ENCODE measurements around the gene TBKBP1. TPM values are rescaled to one million over a fixed set of nuclear protein-coding genes. Genes with fewer than 3 reads are reported as not detected.

Gene TBKBP1
- total and polyA plus RNA-seq, 2 donors (not counting 3 experiments of a cell fraction or from before 2014, with no cell fraction given) = 7.0 to 11.7 TPM

DNA sequence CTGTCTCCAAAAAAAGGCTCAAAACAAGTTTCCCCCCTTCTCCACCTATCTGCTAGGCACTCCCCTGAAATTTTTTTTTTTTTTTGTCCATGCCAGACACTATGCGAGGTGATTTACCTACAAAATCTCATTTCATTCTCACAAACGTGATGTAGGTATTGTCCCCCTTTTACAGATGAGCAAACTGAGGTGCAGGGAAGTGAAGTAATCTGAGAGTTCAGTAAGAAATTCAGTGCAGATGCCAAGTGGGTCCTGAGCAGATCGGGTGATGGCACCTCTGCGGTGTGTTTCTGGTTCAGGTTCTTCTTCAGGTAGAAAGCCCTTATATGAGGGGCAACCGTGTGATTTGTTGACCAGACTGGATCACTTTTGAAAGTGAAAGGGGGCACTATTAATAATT is 9.7 kb downstream of the TBKBP1 start:
- DNase-seq (ENCODE audit: low read depth, low spot score) (no peak), FAIRE-seq (no peak)
- Histone ChIP-seq H3K9ac (replicated peaks; ENCODE audit: extremely low read depth, insufficient read depth, low read length) (no peak overlapping the region), H3K4me2 (ENCODE audit: insufficient read depth, low read length) (no peak overlapping the region), H3K9me3 (replicated peaks; ENCODE audit: control insufficient read depth, insufficient read depth, low read length) (no peaks in the 10 kb centered on the region), H3K4me3 (replicated peaks in 1 of 3; ENCODE audit: insufficient read depth in 1 of 3, low read depth in 1 of 3, low read length in 3 of 3) (no peak overlapping the region), H3K27me3 (ENCODE audit: control insufficient read depth in 2 of 2, insufficient read depth in 2 of 2, low read length in 2 of 2) (no peaks in the 10 kb centered on the region), H3K9me1 (replicated peaks; ENCODE audit: control insufficient read depth, extremely low read depth, insufficient read depth, low read length) (no peaks in the 10 kb centered on the region), H3K4me1 (ENCODE audit: control insufficient read depth, extremely low read depth, insufficient read depth, low read length) (no peaks in the 10 kb centered on the region), H4K20me1 (replicated peaks; ENCODE audit: control insufficient read depth, extremely low read depth, insufficient read depth, low read length) (no peaks in the 10 kb centered on the region), H3K36me3 (ENCODE audit: control insufficient read depth in 2 of 2, extremely low read depth in 1 of 2, insufficient read depth in 2 of 2, low read length in 2 of 2) (peaks cover 0 to 17% of the 10 kb centered on the region in 2 experiments), H3K27ac (ENCODE audit: insufficient read depth, low read depth, low read length) (no peak overlapping the region), H2AFZ (ENCODE audit: low read depth, low read length) (no peak overlapping the region), H3K79me2 (ENCODE audit: control insufficient read depth, insufficient read depth, low read length) (no peaks in the 10 kb centered on the region)
- CTCF ChIA-PET = interaction anchor here (1.1 kb wide), 1 partner anchor 11 kb away, joined by 3 read pairs; no protein-coding TSS in a partner anchor
- POLR2A ChIA-PET = no interaction called here
- dilution Hi-C loops (cut with MboI; ENCODE audit: extremely low pct_ligation_motif_present, low sequenced_read_pairs) (no loop called here), intact Hi-C loops (cut with micrococcal nuclease) (no loop called here)
- TF ChIP-seq EZH2 (IDR thresholded peaks at IDR 0.05; ENCODE audit: borderline replicate concordance, low read depth, low read length, severe bottlenecking) (no peak), JUN (IDR thresholded peaks at IDR 0.05; ENCODE audit: borderline replicate concordance, insufficient read depth, insufficient read length, low read depth) (no peak), MYC (IDR thresholded peaks at IDR 0.05; ENCODE audit: low read depth, low read length) (no peak), CTCF (IDR thresholded peaks at IDR 0.05; ENCODE audit: extremely low read depth in 1 of 2, insufficient read depth in 1 of 2, low read depth in 1 of 2, low read length in 2 of 2) (no peak), GATA2 (IDR thresholded peaks at IDR 0.05; ENCODE audit: insufficient read depth, insufficient read length, low read depth, low read length) (no peak)
- no TSS peak for BruUV-seq (replicated peaks)

DNA sequence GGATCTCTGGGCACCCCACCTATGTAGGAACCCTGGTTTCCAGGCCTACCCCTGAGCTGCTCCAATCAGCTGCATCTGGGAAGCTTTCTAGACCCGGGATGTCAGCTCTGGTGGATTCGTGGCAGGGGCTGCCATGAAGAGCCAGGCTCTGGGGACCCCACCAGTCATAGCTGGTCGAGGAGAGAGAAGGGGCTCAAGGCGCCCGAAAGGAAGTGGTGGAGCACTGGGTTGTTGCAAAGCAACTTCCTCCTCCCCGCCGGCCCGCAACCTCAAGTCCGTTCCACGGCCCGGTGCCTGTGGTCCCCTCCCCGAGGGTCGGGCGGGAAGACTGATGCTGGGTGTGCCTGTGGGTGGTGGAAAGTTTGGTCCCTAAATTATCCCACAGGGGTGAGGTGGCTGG is 10.2 kb downstream of the TBKBP1 start:
- no TSS peak for BruUV-seq (replicated peaks)
- H2AFZ ChIP-seq (ENCODE audit: low read depth, low read length) = no peak overlapping the region
- H3K4me1 ChIP-seq (ENCODE audit: control insufficient read depth, extremely low read depth, insufficient read depth, low read length) = no peaks in the 10 kb centered on the region
- TF ChIP-seq POLR2AphosphoS5 (IDR thresholded peaks at IDR 0.05; ENCODE audit: insufficient read depth, low read depth, low read length) (no peak), EZH2 (IDR thresholded peaks at IDR 0.05; ENCODE audit: borderline replicate concordance, low read depth, low read length, severe bottlenecking) (no peak), CTCF (IDR thresholded peaks at IDR 0.05; ENCODE audit: extremely low read depth in 1 of 2, insufficient read depth in 1 of 2, low read depth in 1 of 2, low read length in 2 of 2) (no peak), GATA2 (IDR thresholded peaks at IDR 0.05; ENCODE audit: insufficient read depth, insufficient read length, low read depth, low read length) (no peak), MAX (IDR thresholded peaks at IDR 0.05; ENCODE audit: insufficient read depth, insufficient read length) (no peak), FOS (IDR thresholded peaks at IDR 0.05; ENCODE audit: borderline replicate concordance, insufficient read depth, low read length) (no peak), JUN (IDR thresholded peaks at IDR 0.05; ENCODE audit: borderline replicate concordance, insufficient read depth, insufficient read length, low read depth) (no peak), MYC (IDR thresholded peaks at IDR 0.05; ENCODE audit: low read depth, low read length) (no peak), POLR2A (IDR thresholded peaks at IDR 0.05; ENCODE audit: low read depth, low read length) (no peak)
- H3K4me3 ChIP-seq (replicated peaks in 1 of 3; ENCODE audit: insufficient read depth in 1 of 3, low read depth in 1 of 3, low read length in 3 of 3) = no peak overlapping the region
- H3K4me2 ChIP-seq (ENCODE audit: insufficient read depth, low read length) = no peak overlapping the region
- no peak overlapping the region for H3K27ac ChIP-seq (ENCODE audit: insufficient read depth, low read depth, low read length)
- dilution Hi-C loops (cut with MboI; ENCODE audit: extremely low pct_ligation_motif_present, low sequenced_read_pairs) (no loop called here), intact Hi-C loops (cut with micrococcal nuclease) (no loop called here)
- CTCF ChIA-PET = interaction anchor here (1.1 to 1.3 kb wide), 3 partner anchors 9 to 27 kb away, joined by 3 to 4 read pairs (median 3); no protein-coding TSS in a partner anchor
- no peak overlapping the region for H3K9ac ChIP-seq (replicated peaks; ENCODE audit: extremely low read depth, insufficient read depth, low read length)
- no peaks in the 10 kb centered on the region for H3K9me3 ChIP-seq (replicated peaks; ENCODE audit: control insufficient read depth, insufficient read depth, low read length)
- POLR2A ChIA-PET = interaction anchor here (0.5 kb wide), 1 partner anchor 40 kb away, joined by 3 read pairs; no protein-coding TSS in a partner anchor
- DNase-seq (ENCODE audit: low read depth, low spot score) = no peak
- H3K27me3 ChIP-seq (ENCODE audit: control insufficient read depth in 2 of 2, insufficient read depth in 2 of 2, low read length in 2 of 2) = no peaks in the 10 kb centered on the region
- FAIRE-seq = no peak
- H3K79me2 ChIP-seq (ENCODE audit: control insufficient read depth, insufficient read depth, low read length) = no peaks in the 10 kb centered on the region
- H4K20me1 ChIP-seq (replicated peaks; ENCODE audit: control insufficient read depth, extremely low read depth, insufficient read depth, low read length) = no peaks in the 10 kb centered on the region
- H3K9me1 ChIP-seq (replicated peaks; ENCODE audit: control insufficient read depth, extremely low read depth, insufficient read depth, low read length) = no peaks in the 10 kb centered on the region
- peaks cover 0 to 17% of the 10 kb centered on the region in 2 experiments for H3K36me3 ChIP-seq (ENCODE audit: control insufficient read depth in 2 of 2, extremely low read depth in 1 of 2, insufficient read depth in 2 of 2, low read length in 2 of 2)
